Activated T-helper 1 cell treated with anti-CD3 and anti-CD28 coated beads, Interleukin-2, amount 50 U/mL, for 16 hours (primary cell): ENCODE measurements around the gene CLEC4M.
A peak's percentile ranks its signal among the peaks of the same experiment; 100 is the strongest.
"Not testable (repeated sequence)": the region's sequence is repeated elsewhere in the genome, so short reads cannot be mapped to it uniquely, and the experiment has no call there.

Source experiments
- DNase-seq, 2 donors: peaks; one replicate each; pipeline ENCODE4 v3.0.0-alpha.2; 2020; ENCODE audit warnings: low read depth in 1 of 2, low spot score in 1 of 2

Gene CLEC4M

GRCh38 chr19:7740682-7741054 lies 22.4 kb upstream of the CLEC4M start:
- DNase-seq: no peak

GRCh38 chr19:7742575-7742974 lies 20.5 kb upstream of the CLEC4M start:
- DNase-seq: no peak

- no peak for DNase-seq
Observed at GRCh38 chr19:7742991-7743390, 20.1 kb upstream of the CLEC4M start.

GRCh38 chr19:7743425-7743841 lies 19.6 kb upstream of the CLEC4M start:
- DNase-seq: no peak

DNA sequence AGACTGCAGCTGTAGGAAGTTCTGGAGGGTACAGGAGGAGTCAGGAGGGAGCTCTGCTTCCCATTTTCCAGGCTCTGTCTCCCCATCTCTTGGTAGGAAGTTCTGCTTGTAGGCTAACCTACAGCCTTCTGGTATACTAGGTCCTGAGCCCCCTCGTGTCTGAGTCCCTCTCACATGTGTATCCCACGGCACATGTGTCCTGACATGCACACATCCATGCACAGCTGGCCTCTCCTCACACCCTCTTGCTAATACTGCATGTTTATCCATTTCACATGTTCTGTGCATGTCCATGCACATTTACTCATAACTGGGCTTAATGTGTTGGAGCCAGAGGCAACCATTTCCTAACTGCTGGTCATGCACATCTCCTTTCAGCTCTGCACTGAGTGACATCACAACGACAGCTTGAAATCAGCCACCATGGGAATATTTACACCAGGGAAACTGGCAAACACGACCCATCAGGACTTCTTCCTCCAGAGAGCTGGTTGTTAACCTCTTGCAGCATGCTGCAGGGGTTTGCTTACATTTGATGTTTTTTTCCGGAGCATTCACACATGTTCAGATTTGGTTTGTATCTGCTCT lies 18.8 kb upstream of the CLEC4M start:
- DNase-seq: no peak

DNA sequence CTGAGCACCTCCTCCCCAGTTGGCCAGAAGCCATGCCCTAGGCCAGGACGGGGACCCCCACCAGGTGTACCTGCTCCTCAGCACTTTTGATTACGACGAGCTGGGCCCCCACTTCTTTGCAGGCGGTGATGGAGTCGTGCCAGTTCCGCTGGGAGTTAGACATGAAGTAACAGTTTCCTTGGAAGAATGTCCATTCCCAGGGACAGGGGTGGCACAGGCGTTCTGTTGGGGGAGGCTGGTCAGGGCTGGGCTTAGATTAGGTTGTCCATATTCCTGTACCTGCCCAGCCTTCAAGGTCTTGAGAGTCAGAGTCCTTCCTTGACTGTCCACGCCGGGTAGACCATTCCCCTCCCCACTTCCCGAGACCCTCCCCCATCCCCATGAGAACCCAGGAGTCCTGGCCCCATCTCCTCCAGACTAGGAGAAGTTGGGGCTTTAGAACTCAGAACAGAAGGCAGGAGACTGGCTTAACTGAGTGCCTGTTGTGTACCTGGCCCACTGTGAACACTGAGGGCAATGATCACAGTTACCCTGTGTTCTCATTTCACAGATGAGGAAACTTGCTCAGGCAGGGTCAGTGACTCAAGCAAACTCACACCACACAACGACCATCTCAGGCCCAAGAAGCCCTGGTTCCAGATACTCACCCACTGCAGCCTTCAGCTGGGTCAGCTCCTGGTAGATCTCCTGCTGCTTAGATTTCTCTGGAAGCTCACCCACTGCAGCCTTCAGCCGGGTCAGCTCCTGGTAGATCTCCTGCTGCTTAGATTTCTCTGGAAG lies 18.0 kb upstream of the CLEC4M start:
- no peak for DNase-seq

- not testable (repeated sequence) for DNase-seq
Observed at GRCh38 chr19:7746306-7746705, 16.7 kb upstream of the CLEC4M start.

DNA sequence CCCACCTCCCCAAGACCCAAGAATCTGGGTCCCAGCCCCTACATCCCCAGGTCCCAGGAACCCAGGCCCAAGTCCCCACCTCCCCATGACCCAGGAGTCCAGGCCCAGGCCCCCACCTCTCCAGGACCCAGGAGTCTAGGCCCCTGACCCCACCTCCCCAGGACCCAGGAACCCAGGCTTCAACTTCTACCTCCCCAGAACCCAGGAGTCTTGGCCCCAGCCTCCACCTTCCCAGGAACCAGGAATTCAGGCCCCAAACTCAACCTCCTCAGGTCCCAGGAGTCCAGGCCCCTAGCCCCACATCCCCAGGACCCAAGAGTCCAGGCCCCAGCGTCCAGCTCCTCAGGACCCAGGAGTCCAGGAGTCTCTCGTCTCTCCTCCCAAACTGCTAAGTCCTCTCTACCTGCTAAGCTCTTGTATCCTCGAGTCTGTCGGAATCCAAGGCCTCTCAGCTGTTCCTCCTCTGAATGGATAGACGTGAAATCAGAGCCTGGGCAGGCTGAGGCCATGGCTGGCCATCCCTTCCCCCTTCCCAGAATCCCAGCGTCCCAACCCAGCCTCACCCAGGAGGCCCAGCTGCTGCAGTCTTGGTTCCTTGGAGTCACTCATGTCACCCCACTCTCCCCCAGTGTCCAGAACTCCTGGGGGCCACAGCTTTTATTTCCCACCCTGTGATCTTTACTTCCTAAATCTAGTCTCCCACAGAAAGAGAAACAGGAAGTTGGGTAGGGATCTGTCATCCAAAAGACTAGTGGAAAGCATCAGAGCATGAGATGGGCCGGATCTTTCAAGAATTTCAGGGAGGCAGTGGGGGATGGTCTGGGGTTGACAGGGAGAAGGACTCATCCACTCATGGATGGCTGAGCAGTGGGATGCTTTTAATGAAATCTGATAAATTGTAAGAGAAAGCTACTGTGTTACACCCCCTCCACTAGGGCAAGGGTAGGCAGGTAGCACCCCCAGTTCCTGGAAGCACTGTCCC lies 15.8 kb upstream of the CLEC4M start, which contains the start of gene CD209:
TSS of gene CD209 (minus strand) at position 632 of the 982 bp plus-strand sequence. CDS start at position 609, 23 bp downstream.
- DNase-seq: no peak

GRCh38 chr19:7748171-7748570 lies 14.9 kb upstream of the CLEC4M start:
- no peak for DNase-seq

DNA sequence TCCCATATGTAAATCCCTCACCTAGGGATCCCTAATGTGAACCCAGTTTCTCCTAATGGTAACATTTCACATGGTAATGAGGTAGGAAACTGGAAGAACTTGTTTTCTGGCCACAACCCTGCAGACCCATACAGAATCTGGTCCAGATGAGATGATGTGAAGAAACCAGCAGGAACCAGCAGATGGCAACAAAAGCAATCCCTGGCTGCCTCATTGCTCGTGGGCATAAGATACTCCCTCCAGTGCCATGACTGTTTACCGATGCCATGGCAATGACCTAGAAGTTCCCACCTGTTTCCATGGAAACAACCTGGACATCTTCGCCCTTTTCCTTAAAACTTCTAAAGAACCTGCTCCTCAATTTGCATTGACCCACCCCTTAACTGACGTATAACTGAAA lies 14.3 kb upstream of the CLEC4M start:
- DNase-seq: no peak

DNA sequence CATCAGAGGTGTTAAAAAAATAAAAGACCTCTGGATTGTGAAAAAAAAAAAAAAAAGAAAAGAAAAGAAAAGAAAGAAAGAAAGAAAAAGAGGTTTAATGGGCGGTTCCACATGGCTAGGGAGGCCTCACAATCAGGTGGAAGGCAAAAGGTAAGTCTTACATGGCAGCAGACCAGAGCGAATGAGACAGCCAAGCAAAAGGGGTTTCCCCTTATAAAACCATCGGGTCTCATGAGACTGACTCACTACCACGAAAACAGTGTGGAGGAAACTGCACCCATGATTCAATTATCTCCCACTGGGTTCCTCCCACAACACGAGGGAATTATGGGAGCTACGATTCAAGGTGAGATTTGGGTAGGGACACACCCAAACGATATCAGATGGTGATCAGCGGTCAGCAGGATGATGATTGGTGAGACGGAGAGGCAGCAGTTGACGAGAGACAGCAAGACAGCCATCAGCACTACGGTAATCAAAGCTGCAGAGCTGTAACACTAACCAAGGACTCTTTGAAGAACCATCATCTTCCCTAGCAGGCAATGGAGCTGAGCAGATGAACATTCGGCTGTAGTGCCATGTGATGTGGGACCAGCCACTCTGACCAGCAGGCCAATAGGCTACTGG lies 11.8 kb upstream of the CLEC4M start:
- DNase-seq: peak in 1 of 2 donors; percentile 20

DNA sequence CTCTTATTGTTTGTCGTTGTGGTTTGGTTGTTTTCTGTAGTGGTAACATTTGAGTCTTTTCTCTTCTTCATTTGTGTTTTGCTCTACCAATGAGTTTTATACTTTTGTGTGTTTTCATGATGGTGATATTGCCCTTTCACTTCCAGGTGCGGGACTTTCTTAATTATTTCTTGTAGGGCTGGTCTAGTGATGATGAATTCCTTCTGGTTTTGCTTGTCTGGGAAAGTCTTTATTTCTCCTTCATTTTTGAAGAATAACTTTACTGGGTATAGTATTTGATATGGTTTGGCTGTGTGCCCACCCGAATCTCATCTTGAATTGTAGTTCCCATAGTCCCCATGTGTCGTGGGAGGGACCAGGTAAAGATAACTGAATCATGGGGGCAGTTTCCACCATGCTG lies 6.8 kb upstream of the CLEC4M start:
- DNase-seq: no peak

DNA sequence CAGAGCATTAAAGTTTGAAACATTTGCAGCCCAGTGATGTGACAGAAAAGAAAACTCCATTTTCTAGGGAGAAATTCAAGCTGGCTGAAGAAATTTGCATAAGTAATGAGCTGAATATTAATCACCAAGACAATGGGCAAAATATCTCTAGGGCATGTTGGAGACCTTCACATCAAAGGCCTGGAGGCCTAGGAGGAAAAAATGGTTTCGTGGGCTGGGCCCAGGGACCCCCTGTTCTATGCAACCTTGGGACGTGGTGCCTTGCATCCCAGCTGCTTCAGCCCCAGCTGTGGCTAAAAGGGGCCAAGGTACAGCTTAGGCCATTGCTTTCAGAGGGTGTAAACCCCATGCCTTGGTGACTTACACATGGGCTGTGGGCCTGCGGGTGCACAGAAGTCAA lies 5.7 kb upstream of the CLEC4M start:
- DNase-seq: no peak

DNA sequence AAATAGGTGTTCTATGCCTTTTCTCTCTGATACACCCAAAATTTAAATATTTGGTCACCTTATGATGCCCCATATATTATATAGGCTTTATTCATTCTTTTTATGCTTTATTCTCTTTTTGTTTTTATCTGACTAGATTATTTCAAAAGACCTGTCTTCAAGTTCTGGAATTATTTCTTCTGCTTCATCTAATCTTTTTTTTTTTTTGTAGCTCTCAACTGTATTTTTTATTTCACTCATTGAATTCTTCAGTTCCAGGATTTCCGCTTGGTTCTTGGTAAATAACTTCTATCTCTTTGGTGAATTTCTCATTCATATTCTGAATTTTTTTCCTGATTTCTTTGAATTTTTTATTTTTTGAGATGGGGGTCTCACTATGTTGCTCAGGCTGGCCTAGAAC lies 3.9 kb upstream of the CLEC4M start:
- DNase-seq: no peak

DNA sequence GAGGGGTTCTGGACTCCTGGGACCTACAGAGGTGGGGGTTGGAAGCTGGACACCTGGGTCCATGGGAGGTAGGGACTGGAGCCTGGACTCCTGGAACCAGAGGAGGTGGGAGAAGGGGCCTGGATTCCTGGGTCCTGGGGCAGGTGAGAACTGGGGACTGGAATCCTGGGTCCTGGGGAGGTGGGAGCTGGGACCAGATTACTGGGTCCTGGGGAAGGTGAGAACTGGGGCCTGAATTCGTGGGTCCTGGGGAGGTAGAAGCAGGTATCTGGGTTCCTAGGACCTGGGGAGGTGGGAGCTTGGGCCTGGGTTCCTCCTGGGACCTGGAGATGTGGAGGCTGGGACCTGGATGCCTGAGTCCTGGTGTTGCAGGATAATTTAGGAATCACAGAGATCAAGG lies 653 bp downstream of the CLEC4M start:
- no peak for DNase-seq

GRCh38 chr19:7764157-7764556 lies 1.1 kb downstream of the CLEC4M start:
- not testable (repeated sequence) for DNase-seq

- not testable (repeated sequence) for DNase-seq
Observed at GRCh38 chr19:7765043-7765442, 2.0 kb downstream of the CLEC4M start.

DNA sequence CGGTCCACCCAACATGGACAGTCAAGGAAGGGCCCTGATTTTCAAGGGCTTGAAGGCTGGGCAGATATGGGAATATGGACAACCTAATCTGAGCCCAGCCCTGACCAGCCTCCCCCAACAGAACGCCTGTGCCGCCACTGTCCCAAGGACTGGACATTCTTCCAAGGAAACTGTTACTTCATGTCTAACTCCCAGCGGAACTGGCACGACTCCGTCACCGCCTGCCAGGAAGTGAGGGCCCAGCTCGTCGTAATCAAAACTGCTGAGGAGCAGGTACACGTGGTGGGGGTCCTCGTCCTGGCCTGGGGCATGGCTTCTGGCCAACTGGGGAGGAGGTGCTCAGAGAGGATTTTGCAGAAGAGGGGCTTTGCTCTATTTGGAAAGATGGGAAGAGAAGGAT lies 3.5 kb downstream of the CLEC4M start:
- DNase-seq: no peak

GRCh38 chr19:7767487-7767886 lies 4.4 kb downstream of the CLEC4M start:
- no peak for DNase-seq

- DNase-seq: no peak
Observed at GRCh38 chr19:7769171-7769570, 6.1 kb downstream of the CLEC4M start.

DNA sequence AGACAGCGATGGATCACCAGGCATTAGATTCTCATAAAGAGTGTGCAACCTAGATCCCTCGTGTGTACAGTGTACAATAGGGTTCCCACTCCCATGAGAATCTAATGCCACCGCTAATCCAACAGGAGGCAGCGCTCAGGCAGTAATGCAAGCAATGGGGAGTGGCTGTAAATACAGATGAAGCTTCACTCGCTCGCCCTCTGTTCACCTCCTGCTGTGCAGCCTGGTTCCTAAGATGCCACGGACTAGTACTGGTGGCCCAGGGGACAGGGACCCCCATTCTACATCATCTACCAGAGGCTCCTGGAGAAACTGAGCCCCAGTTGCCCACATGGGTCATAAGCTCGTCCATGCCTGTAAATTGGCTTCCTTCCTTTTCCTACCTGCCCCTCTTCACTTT lies 8.0 kb downstream of the CLEC4M start:
- DNase-seq: no peak
